Large intestine (tissue), 3 donors: ENCODE data around the gene GFI1B. TPM values are rescaled to one million over a fixed set of nuclear protein-coding genes. Genes with fewer than 3 reads are reported as not detected.
A peak's percentile ranks its signal among the peaks of the same experiment; 100 is the strongest.

Experiments used
- DNase-seq, 2 donors: peaks; one replicate each; pipeline versions ENCODE4 v3.0.0 to v3.0.0-alpha.2; 2013
- H3K27ac ChIP-seq: one replicate; pipeline ENCODE4 v1.5.1; 2013; ENCODE audit warnings: low read length
- H3K27me3 ChIP-seq: 2 replicates; pipeline ENCODE4 v1.6.1; 2013; ENCODE audit warnings: low read length; ENCODE audit not compliant: control insufficient read depth, insufficient read depth
- H3K36me3 ChIP-seq: 2 replicates; pipeline ENCODE4 v1.6.1; 2013; ENCODE audit warnings: low read length; ENCODE audit not compliant: control insufficient read depth, insufficient read depth
- H3K4me1 ChIP-seq: one replicate; pipeline ENCODE4 v1.6.1; 2013; ENCODE audit warnings: low read length; ENCODE audit not compliant: control insufficient read depth, insufficient read depth
- H3K4me3 ChIP-seq: one replicate; pipeline ENCODE4 v1.5.1; 2013; ENCODE audit warnings: low read length
- H3K9me3 ChIP-seq: one replicate; pipeline ENCODE4 v1.6.1; 2013; ENCODE audit warnings: mild to moderate bottlenecking, low read depth, low read length, moderate library complexity; ENCODE audit not compliant: control insufficient read depth
- WGBS: methylation state at CpG from one replicate; pipeline ENCODE4 v1.1.5; 2013; ENCODE audit warnings: low lambda C conversion rate; ENCODE audit not compliant: insufficient coverage; 5-methylcytosine and 5-hydroxymethylcytosine counted together
- polyA plus RNA-seq: library from polyadenylated mRNA; unstranded; fragments of 120-200 nt; gene quantifications from one replicate; pipeline ENCODE4 v1.2.1, GENCODE V29; 2013

The GFI1B gene
- polyA plus RNA-seq, 1 donor: 6.2 TPM

DNA sequence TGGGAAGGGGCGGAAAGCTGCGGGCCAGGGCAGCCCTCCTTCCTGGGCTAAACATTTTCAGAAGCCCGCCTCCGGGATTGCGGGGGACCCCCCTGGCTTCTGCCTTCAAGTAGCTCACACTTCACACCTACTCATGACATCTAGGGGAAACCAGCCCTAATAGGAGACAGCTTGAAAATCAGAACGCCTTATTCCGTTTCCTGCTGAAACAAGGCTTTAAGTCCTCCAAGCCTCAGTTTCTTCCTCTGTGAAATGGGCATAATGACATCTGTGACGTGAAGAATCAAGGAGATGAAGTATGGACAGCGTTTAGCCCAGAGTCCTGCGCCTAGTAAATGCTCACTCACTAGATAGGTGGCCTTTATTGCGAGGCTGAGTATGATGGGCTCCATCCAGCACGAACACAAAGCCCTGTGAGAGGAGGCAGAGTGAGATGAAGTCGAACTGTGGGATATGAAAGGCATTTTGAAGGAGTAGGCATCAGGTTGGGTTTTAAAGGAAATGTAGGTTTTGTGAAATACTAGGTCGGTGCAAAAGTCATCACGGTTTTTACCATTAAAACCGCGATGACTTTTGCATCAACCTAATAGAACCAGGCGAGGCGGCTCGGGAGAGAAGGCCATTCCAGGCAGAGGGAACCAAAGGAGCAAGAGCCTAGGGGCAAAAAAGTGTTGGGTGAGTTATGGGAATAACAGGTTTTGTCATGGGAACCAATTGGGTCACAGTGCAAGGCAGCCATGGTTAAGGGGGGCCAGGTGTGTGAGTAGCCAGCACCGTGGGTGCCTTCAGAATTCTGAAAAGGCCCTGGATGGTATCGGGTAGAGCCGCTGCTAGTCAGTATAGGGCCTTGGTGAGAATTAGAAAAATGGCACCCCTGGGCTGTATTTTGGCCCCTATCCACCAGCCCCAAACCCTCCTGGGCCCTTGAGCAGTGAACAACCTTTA lies 33.0 kb upstream of the GFI1B start:
- Histone ChIP-seq H3K27me3 (no peaks in the 10 kb centered on the region), H3K27ac (peak overlapping the region; percentile 85), H3K9me3 (no peaks in the 10 kb centered on the region), H3K36me3 (no peaks in the 10 kb centered on the region), H3K4me3 (peak overlapping the region; percentile 100), H3K4me1 (peaks cover 9% of the 10 kb centered on the region)
- 94% methylated on average over 7 of the region's 23 CpGs for WGBS
- no peak for DNase-seq

DNA sequence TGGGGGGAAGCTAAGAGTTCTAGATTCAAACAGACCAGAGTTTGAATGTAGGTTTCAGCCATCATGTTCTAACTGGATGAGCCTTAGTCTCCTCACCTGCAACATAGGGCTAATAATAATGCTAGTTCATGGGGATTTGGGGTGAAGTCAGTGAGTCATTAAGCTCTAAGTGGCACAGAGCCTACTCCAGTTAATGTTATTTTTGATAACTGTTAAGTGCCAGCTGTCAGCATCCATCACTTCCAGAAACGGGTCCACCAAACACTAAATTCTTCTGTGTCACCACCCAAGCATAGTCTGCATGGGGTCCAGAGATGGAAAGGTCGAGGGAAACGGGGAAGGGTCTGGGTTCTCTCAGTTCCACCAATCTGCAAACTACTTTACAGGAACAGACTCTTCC lies 32.3 kb upstream of the GFI1B start:
- no peak overlapping the region for H3K4me3 ChIP-seq
- no peak overlapping the region for H3K27ac ChIP-seq
- peaks cover 9% of the 10 kb centered on the region for H3K4me1 ChIP-seq
- H3K9me3 ChIP-seq: no peaks in the 10 kb centered on the region
- DNase-seq: no peak
- no CpG with 5 or more reads among the region's 3 CpGs for WGBS
- no peaks in the 10 kb centered on the region for H3K27me3 ChIP-seq
- no peaks in the 10 kb centered on the region for H3K36me3 ChIP-seq

DNA sequence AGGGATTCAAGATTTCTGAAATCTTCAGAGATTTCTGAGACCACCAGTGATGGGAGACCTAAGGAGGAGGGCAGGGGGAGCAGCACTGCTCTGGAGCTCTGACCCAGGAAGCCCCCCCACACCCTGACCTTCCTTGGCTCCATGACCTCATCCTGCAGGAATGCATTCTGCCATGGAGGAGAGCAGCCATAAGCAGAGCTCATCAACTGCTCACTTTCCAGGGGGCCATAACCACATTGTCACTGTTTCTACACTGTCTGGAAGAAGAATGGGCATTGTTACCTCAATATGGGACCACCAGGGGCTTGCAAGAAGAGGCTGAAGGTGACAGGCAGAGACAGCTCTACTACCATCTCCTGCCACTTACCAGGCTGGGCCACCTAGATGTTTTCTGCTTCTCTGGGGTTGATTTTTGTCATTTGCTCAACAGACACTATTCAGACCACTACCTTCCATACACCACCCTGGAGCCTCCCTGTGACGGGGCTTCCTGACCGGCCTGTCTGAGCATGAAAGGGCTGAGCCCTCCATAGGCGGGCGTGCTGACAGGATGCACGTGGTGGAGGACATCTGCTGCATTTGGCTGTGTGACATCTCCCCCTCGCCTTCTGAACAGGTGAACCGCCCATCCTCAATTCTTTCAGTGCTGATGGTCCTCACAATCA lies 31.7 kb upstream of the GFI1B start:
- WGBS: no CpG with 5 or more reads among the region's 7 CpGs
- peak in 1 of 2 donors; percentile 24 for DNase-seq
- Histone ChIP-seq H3K27me3 (no peaks in the 10 kb centered on the region), H3K36me3 (no peaks in the 10 kb centered on the region), H3K4me1 (peaks cover 9% of the 10 kb centered on the region), H3K27ac (no peak overlapping the region), H3K9me3 (no peaks in the 10 kb centered on the region), H3K4me3 (no peak overlapping the region)

GRCh38 chr9:132947756-132948155 lies 30.7 kb upstream of the GFI1B start:
- peaks cover 7% of the 10 kb centered on the region for H3K4me1 ChIP-seq
- no peak for DNase-seq
- H3K27me3 ChIP-seq: no peaks in the 10 kb centered on the region
- no peak overlapping the region for H3K4me3 ChIP-seq
- no CpG with 5 or more reads among the region's 8 CpGs for WGBS
- no peaks in the 10 kb centered on the region for H3K36me3 ChIP-seq
- no peak overlapping the region for H3K27ac ChIP-seq
- H3K9me3 ChIP-seq: no peaks in the 10 kb centered on the region

GRCh38 chr9:132948482-132949050 lies 29.9 kb upstream of the GFI1B start:
- DNase-seq: peak; percentile 36 to 50
- no peaks in the 10 kb centered on the region for H3K27me3 ChIP-seq
- no peak overlapping the region for H3K4me3 ChIP-seq
- WGBS: 100% methylated on average over 1 of the region's 18 CpGs
- no peaks in the 10 kb centered on the region for H3K36me3 ChIP-seq
- no peaks in the 10 kb centered on the region for H3K9me3 ChIP-seq
- no peak overlapping the region for H3K27ac ChIP-seq
- no peaks in the 10 kb centered on the region for H3K4me1 ChIP-seq

DNA sequence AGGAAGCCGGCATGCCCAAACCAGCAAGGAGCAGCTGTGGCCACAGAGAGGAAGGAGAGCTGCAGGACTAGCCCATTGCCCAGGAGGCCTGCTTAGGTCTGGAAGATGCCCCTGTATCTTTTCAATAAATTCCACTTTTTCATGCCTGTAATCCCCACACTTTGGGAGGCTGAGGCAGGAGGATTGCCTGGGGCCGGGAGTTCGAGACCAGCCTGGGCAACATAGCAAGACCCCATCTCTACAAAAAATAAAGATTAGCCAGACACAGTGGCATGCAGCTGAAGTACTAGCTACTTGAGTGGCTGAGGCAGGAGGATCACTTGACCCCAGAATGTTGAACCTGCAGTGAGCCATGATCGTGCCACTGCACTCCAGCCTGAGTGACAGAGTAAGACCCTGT lies 28.8 kb upstream of the GFI1B start:
- no peak overlapping the region for H3K27ac ChIP-seq
- H3K9me3 ChIP-seq: no peaks in the 10 kb centered on the region
- no CpG with 5 or more reads among the region's 4 CpGs for WGBS
- H3K4me3 ChIP-seq: no peak overlapping the region
- no peak for DNase-seq
- H3K27me3 ChIP-seq: no peaks in the 10 kb centered on the region
- H3K36me3 ChIP-seq: no peaks in the 10 kb centered on the region
- no peaks in the 10 kb centered on the region for H3K4me1 ChIP-seq

- Histone ChIP-seq H3K27me3 (peaks cover 6% of the 10 kb centered on the region), H3K27ac (no peak overlapping the region), H3K36me3 (no peaks in the 10 kb centered on the region), H3K9me3 (peaks cover 7% of the 10 kb centered on the region), H3K4me1 (no peaks in the 10 kb centered on the region), H3K4me3 (no peak overlapping the region)
- WGBS: no CpG with 5 or more reads among the region's 2 CpGs
- no peak for DNase-seq
These were observed 23.4 kb upstream of the GFI1B start for GRCh38 chr9:132955123-132955522.

DNA sequence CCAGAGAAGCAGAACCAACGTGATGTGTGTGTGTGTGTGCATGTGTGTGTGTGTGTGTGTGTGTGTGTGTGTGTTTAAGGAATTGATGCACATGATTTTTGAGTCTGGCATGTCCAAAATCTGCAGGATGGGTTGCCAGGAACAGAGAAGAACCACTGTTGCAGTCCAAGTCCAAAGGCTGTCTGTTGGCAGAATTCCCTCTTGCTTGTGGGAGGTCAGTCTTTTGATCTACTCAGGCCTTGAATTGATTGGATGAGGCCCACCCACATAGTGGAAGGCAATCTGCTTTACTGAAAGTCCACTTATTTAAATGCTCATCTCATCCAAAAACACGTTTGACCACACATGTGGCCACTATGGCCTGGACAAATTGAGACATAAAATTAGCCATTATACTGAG lies 22.7 kb upstream of the GFI1B start:
- no peak overlapping the region for H3K4me3 ChIP-seq
- 50% methylated on average over 1 of the region's 2 CpGs for WGBS

DNA sequence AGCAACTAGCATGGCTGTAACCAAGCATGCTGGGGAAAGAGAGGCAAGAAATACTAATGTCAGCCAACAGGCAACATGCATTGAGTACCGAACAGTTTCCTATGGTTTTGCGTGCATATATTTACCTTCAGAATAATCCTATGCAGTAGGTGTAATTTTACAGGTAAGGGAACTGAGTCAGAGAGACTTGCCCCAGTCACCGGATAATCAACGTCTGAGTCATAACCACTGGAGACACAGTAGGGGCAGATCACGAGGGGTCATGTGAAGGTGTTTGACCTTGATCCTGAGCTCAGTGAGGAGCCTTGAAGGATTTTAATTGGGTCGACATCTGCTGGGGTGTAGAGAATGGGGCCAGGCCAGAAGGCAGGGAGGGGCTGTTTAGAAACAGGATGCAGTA lies 20.7 kb upstream of the GFI1B start:
- WGBS: no CpG with 5 or more reads among the region's 6 CpGs
- Histone ChIP-seq H3K27ac (no peak overlapping the region), H3K4me1 (no peaks in the 10 kb centered on the region), H3K27me3 (peaks cover 7% of the 10 kb centered on the region), H3K4me3 (no peak overlapping the region), H3K9me3 (peaks cover 7% of the 10 kb centered on the region), H3K36me3 (no peaks in the 10 kb centered on the region)
- no peak for DNase-seq

More for the DNA sequence above, 22.7 kb upstream of the GFI1B start:
- Histone ChIP-seq H3K4me1 (no peaks in the 10 kb centered on the region), H3K9me3 (peaks cover 7% of the 10 kb centered on the region), H3K27ac (no peak overlapping the region), H3K36me3 (no peaks in the 10 kb centered on the region), H3K27me3 (peaks cover 7% of the 10 kb centered on the region)
- DNase-seq: no peak

- H3K4me3 ChIP-seq: no peak overlapping the region
- 89% methylated on average over 6 of the region's 6 CpGs for WGBS
- H3K36me3 ChIP-seq: no peaks in the 10 kb centered on the region
- DNase-seq: no peak
- H3K27ac ChIP-seq: no peak overlapping the region
- peaks cover 7% of the 10 kb centered on the region for H3K27me3 ChIP-seq
- H3K9me3 ChIP-seq: no peaks in the 10 kb centered on the region
- H3K4me1 ChIP-seq: no peaks in the 10 kb centered on the region
These were observed 17.5 kb upstream of the GFI1B start for GRCh38 chr9:132961002-132961401.
